ENCODE results near the gene RERG.

The RERG gene

DNA sequence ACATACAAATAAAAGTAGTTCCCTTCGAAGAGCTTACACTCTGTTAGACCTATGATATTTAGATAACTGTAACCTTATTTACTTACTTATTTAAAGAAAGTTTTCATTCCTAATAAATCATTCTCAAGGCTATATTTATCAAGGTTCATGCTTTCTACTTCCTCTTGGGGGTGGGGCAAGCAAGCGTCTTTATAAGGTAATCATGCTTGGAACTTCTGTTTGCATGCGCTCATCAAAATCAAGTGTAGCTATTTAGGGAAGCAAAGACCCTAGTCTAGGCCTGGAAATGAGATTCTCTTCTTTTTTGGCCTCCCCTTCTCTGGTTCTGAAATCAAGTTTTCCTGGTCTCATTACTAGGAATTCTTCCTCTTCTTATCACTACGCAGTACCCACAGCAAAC lies 766 bp downstream of the RERG start:
- no peak for DNase-seq (ENCODE audit: low read depth in 1 of 2, low spot score in 1 of 2)

DNA sequence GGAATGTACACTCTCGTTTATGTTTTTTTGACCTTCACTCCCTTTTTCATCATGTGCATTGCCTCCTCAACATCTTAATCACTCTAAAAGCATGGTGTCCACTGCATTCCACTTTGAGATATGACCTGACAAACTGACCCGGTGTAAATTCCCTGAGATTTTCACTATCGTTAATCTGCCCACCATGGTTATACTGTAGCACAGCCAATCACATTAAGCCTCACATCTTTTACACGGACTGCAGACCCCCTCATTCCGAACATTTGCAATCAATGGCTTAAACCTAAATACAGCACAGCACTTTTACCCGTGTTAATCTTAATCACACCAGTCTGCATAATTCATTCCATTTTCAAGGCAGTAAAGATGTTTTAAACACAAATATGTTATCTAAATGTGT lies 2.4 kb downstream of the RERG start:
- no peak for DNase-seq (ENCODE audit: low read depth in 1 of 2, low spot score in 1 of 2)

DNA sequence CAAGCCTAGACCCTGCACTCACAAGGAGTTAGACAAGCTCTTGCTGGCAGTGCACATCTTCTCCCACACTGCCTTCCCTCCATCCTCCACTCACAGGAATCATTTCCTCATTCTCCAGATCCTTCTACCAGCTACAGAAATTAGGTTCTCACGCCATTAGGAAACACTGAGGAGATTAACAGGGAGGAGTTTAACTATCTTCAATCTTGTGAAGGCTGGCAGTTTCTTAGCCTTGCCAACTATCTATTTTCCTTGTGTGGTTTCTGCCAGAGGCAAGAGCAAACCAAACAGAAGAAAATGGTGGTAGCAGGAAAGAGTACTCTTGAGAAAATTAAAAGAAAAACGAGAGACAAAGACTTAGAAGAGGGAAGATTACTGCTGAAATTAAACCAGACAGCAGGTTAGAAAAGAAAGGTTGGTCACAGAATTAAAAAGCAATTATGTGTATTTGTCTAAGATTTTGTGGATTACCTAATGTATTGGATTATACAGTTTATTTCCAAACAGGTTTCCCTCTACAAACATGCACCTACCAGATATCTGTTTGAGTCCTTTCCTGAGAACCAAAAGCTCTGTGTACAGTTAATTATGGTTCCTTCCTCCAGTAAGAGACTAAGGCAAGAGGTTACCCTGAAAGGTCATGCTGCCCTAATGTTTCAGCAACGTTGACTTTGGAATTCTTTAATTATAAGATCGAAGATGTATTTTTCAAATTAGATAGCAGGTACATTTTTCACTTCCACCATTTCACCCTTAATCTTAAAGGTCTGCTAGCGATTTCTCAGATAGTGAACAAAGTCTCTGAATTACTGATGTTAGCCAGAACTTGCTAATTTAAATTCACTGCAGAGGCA lies 5.0 kb downstream of the RERG start:
- DNase-seq (ENCODE audit: low read depth in 1 of 2, low spot score in 1 of 2) = no peak

DNA sequence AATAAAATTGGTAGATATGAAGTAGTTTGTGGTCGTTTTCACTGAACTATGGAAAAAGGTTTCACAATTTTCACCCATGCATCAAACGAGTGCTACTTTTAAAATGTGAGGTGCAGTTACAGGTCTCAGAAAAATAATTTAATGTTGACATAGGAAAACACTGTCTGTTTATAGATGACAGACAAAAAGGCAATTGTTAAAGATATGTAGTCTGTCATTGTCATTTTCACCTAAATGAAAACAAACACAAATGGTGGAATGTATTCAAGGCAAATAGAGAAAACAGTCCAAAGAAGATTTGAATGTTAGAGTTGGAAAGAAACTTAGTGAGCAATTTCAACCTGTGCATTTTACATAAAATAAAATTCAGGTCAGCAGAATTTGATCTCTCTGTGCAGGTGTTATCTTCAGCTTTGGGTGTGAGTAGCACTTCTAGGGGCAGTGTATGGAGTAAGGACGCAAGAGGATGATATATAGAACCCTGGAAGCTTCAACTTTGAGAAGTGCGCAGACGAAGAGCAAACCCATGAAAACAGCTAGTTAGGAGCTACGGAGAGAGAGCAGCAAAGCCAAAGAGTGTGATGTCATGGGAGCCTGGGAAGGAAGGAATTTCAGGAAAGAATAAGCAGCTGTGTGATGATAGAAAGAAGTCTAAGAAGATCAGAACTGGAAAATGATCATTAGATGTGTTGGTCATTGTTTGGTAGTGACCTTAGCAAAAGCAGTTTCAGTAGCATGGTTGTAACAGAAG lies 6.2 kb downstream of the RERG start:
- DNase-seq (ENCODE audit: low read depth in 1 of 2, low spot score in 1 of 2) = no peak

DNA sequence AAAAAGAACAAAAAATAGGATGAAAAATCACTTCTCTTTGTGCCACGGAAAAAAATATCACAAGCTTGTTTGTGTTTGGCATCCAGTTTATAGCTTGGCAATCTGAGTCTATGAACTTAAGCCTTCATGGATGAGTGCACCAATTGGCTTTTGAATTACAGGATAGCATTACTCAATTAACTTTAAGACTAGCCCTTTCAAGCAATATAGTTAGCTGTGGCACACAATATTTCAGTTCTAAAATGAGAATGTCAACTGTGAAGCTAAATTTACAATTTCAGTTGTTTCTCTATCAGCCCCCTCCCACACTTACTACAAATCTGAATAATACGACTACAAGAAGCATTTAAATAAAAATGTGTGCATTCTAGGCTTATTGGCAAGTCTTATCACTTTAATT lies 8.3 kb downstream of the RERG start:
- DNase-seq (ENCODE audit: low read depth in 1 of 2, low spot score in 1 of 2) = no peak

DNA sequence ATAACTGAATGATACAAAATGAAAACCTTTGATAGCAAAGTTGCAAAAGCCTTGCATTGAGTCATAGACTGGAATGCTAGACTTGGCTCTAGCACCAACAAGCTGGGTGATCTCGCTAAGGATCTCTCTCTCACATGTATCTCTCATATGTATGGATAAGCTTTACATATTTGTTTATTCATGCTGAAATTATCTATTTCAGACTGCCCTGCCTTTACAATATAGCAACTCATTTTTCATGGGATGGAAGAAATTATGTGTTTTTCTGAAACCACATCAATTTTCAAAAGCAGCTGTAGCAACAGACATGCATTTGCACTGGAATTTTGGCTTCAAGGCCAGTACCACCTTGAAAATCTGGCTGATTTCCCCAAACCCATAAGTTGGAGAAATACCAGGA lies 11.4 kb downstream of the RERG start:
- no peak for DNase-seq (ENCODE audit: low read depth in 1 of 2, low spot score in 1 of 2)

DNA sequence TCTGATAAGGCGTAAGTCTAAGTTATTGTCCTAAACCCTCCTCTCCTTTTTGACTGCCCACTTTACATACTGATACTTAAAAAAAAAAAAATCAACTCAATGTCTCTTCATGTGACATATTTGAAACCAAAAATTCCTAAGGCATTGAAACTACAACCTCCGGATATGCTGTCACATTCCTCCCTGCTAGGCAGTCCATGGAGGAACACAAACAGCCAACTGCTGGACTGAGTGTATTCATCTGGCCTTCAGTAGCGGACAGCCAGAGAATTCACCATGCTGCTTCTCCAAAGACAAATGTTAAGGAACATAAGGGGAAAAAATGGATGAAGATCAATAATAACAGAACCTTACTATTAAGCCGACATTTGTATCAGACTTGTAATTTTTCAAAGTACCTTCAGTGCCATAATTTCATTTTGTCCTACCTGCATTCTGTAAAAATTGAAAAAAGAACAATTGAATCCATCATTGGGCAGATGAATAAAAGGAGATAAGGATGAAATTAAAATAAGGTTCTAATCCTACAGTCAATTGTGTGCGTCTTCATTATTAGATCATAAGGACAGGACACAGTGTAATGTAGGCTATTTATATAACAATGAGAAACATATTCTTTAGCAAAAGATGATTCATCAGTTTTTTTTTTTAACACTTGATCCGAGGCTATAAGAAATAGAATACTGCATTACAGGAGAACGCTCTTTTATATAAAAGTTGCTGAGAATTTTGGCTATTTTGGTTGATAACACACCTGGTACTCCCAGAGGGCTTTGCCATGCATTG lies 12.2 kb downstream of the RERG start:
- DNase-seq (ENCODE audit: low read depth in 1 of 2, low spot score in 1 of 2) = no peak

DNA sequence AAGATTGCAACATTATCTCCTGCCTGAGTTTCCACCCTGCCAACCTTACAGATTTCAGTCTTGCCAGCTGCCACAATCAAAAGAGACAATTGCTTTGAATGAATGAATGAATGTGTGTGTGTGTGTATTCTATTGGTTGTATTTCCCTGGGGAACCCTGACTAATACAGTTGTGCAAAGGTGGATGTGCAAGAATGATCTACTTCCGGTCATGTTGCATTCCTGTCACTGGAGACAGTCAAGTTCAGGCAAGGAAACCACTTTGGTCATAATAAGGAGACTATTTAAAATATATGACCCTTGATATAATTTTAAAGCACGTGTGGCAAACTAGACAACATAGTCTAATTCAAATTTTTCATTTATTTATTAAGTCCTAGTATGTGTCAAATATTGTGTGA lies 13.1 kb downstream of the RERG start:
- DNase-seq (ENCODE audit: low read depth in 1 of 2, low spot score in 1 of 2) = no peak

DNA sequence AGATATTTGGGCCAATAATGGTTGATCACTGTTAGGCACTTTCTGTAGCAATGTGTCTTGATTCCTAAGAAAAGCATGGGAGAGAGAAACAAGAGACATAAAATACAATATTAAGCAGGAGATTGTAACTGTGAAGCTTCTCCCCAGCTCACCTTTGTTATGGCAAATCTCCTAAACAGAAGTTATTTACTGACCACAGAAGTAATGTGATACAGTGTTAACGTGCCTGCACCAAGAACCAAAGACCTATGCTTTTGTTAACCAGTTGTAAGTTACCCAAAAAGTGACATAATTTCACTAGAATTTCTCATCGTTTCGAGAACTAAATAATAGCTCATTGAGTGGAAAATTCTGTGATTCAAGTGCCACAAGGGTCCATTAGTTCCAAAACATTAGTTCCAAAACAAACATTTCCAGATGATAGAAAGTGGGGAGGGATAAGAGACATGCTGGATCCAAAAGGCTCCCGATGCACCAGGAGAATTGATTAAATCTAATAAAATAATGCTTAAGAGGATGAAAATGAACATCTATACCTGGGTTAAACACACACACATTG lies 14.3 kb downstream of the RERG start:
- no peak for DNase-seq (ENCODE audit: low read depth in 1 of 2, low spot score in 1 of 2)

DNA sequence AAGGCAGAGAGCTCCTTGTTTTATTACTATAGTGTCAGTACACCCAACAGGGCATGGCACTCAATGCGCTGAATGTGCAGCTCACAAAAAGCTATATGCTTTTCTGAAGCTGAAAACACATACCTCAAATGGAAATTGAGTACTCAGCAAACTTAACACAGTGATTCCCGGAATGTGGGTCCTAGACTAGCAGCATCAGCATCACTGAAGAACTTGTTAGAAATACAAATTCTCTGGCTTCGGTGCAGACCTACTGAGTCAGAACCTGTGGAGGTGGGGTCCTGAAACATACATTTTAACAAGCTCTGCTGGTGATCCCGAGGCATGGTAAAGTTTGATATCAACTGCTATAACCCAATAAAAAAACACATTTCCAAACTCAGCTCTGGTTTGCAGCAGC lies 14.9 kb downstream of the RERG start:
- DNase-seq (ENCODE audit: low read depth in 1 of 2, low spot score in 1 of 2) = no peak

DNA sequence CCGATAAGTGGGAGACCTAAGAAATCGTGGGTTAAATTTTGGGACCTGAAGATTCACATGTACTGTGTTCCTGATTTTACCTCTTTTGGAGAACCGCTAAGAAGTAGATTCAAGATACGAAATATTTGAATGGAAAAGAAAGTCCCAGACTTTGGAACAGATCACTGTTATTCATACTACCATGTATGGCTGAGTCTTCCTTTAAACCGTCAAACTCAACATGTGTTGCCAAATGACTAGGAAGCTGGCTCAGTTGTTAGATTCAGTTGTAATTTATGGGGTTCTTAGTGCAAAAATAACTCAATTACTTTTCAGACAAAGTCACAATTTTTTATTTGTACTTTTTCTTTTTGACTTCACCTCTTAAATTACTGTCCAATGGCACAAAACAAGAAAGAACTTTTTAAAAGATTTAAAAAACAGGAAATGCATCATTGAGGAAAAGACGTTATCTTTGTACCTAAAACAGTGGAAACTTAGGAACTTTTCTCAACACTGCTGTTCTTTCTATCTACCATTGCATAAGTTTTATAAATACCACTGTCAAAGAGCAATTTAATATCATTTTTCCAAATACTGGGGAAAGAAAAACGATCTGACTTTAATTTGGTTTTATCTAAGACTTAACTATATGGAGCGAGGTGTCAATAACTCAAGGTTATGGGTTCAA lies 15.7 kb downstream of the RERG start:
- no peak for DNase-seq (ENCODE audit: low read depth in 1 of 2, low spot score in 1 of 2)

DNA sequence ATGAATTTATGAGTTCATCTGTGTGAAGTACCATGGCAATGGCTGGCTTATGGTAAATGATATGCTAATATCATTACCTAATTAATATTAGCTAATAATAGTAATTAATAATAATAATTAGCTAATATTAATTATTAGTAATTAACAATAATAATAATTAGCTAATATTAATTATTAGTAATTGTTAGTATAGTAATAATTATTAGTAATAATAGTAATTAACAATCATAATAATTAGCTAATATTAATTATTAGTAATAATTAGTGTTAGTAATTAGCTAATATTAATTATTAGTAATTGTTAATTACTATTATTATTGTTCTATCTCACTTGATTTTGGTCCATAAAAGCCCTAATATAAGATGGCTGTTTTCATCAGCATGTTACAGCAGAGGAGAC lies 19.8 kb downstream of the RERG start:
- no peak for DNase-seq (ENCODE audit: low read depth in 1 of 2, low spot score in 1 of 2)

DNA sequence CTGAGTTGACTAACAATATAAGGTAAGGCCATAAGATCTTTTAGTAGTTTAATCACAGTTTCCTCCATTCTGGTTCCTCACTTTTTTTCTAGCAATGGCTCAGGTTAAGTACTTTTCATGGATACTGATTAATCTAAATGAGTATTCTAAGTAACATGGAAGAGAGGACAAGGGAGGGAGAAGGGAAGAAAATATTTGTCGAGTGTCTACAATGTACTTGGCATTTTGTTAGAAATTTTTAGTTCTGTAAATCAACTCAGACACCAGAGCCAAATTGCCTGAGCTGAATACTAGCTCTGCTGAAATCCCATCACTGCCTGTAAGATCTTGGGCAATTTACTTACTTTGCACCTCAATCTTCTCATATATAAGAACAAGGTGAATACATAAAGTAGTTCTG lies 20.2 kb downstream of the RERG start:
- no peak for DNase-seq (ENCODE audit: low read depth in 1 of 2, low spot score in 1 of 2)

DNA sequence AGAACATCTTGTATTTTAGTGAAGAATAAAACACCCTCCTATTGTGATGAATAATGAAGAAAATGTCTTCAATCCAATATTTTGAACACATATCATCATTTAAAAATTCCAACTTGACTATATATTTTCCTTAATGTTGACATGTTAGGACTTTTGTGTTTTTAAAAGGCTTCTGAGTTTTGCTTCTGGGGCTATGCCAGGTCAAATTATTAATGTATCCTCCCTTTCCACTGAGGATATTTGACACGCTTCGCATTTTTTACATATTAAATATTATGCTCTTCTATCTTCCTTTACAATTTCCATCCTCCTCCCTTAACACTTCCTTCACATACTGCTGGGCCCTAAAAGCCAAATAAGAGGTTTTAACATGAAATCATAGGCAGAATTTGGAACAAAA lies 20.6 kb downstream of the RERG start:
- no peak for DNase-seq (ENCODE audit: low read depth in 1 of 2, low spot score in 1 of 2)

DNA sequence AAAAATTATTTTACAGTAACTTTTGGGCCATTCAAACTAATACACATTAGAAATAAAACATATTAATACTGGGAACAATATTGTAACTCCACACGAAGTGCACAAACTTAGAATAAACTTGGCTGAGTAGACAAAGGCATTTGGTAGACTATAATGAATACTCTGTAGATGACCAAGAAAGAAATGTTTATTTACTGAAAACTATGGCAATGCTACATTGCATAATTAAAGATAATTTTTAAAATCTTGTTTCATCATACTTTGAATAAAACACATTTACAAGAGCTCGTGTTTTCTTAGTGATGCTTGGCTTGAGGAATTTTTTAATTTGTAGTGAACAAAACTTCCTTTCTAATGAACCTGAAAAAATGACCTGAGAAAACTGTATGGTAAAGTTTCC lies 21.3 kb downstream of the RERG start:
- DNase-seq (ENCODE audit: low read depth in 1 of 2, low spot score in 1 of 2) = no peak

DNA sequence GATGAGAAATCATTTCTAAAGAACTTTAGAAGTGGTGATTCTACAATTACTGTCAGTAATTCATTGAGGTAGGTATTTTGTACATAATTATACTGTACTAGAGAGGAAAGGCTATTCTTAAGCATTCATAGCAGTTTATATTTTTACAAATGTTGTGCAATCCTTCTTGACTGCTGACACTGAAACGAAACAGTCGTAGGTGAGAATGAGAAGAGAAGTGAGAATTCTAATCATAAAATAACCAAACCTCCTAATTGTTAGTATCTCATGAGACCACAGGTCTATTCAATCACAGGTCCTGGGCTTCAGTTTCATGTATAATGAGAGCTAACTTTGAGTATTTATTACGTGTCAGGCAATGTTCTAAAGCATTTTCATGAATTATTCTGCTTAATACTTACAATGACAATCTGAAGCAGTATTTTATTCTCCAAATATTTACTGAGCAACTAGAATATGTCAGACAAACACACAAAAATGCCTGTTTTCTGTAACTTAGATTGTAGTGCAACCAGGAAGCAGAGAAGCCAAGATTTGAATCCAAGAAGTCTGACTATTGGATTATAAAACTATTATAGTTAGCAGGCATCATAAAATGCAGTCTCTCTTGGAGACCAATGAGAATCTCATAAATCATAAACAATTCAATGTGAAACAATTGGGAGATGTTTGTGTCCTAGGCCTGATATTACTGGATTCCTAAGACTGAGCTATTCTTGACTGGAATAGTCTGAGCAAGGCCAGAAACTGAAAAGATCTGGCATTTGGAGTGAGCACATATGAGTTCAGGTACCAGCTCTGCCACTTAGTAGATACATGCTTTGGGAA lies 24.3 kb downstream of the RERG start:
- DNase-seq (ENCODE audit: low read depth in 1 of 2, low spot score in 1 of 2) = no peak

DNA sequence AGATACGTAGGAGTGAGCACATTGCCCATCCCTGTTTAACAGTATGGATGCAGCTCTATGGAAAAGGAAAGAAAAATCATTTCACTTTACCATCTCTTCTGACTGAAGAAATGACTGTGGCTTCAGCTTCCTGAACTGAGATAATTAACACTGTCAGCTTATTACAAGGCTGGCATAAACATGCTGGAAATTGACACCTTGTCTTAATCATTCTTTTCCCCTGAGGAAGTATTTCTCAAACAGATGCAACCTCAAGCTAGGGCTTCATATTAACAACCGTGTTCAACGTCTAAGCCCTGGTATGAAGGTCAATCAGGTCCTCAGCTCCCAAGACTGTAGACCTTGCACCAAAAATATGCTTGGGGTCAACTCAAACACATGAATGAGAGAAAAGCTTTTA lies 25.0 kb downstream of the RERG start:
- DNase-seq (ENCODE audit: low read depth in 1 of 2, low spot score in 1 of 2) = no peak

DNA sequence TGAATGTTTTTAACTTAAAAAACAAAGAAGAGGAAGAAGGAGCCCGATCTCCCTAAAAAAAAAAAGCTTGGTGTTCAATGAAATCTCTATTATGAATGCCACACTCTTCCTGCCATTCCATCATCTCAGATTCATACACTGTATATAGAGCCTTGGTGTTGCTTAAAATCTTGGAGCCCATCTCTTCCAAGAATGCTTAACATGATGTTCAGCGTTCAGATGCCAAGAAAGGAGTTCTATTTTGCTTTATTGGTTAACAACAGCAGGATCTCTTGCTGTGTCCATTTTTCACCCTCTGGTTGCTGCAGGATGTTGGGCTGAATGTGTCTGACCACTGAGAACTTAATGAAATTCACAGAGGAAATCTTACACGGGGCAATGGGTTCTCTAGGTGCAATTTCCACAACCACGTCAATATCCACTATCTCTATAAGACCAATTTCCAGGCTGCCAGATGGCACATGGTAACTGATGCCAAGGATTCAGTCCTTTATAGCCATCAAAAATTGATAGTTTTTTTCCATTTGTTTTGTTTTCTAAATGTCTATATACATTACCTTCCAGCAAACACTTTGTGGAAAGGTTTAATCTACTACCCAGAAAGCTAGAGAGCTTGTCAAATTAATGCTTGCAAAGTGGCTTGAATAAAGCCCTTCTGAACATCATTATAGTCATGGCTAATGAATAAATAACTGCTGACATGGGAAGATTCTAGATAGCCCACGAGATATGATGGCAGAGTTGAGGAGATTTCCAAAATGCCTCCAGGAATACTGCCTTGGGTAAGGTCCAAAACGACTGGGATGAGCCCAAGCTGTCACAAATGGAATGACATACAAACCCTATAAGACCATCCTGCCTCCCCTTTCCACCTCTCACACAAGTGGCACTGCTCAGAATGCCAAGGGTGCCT lies 26.5 kb downstream of the RERG start:
- DNase-seq (ENCODE audit: low read depth in 1 of 2, low spot score in 1 of 2) = no peak

DNA sequence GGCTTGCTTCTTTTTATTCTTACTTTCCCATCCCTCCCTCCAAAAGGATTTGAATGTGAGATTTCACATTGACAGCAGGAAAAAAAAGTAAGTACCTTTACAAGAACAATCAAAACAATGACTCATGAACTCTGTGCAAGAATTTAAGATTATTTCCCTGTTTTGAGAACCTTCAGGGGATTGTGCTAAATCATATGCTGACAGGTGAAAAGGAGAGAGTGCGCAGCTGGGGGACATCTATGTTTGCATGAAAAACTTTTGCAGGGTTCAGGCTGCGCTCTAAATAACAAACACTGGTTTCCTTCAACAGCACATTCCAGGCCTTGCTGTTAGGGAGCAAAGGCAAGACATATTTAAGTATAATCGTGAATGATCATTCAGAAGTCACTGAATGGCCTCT lies 27.3 kb downstream of the RERG start:
- DNase-seq (ENCODE audit: low read depth in 1 of 2, low spot score in 1 of 2) = no peak
